Muscle of back (tissue), 11 donors: ENCODE results near the gene DAO. TPM values are rescaled to one million over a fixed set of nuclear protein-coding genes. Genes with fewer than 3 reads are reported as not detected.
"Not testable (repeated sequence)": the region's sequence is repeated elsewhere in the genome, so short reads cannot be mapped to it uniquely, and the experiment has no call there.

ENCODE experiments used
- DNase-seq, 3 donors: peaks; one replicate each; pipeline versions ENCODE4 v3.0.0 to v3.0.0-alpha.2; 2013
- polyA plus RNA-seq, 10 donors: library from polyadenylated mRNA; unstranded; fragments of 120-200 nt; gene quantifications; one replicate each; pipeline ENCODE4 v1.2.1, GENCODE V29; 2013; ENCODE audit not compliant: insufficient read length in 10 of 10

The DAO gene
- polyA plus RNA-seq, 10 donors = 0.08 to 0.96 (median 0.16) TPM; not detected in 3

DNA sequence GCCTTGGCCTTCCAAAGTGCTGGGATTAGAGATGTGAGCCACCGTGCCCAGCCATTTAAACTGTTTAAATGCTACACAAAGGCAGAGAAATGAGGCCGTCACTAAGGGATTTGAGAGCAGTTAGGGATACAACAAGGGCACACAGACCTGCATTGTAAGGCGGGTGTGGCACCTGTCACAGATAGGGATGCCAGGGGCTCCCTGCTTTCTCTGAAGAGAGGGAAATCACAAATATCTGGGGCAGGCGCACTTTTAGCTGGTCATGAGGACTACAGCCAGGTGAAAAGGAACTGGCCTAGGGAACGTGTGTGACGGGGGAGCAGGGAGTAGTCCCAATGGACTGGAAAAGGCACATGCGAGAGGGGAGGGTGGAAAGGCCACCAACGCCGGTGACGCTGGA, 32.2 kb upstream of the DAO start:
- DNase-seq = no peak

DNA sequence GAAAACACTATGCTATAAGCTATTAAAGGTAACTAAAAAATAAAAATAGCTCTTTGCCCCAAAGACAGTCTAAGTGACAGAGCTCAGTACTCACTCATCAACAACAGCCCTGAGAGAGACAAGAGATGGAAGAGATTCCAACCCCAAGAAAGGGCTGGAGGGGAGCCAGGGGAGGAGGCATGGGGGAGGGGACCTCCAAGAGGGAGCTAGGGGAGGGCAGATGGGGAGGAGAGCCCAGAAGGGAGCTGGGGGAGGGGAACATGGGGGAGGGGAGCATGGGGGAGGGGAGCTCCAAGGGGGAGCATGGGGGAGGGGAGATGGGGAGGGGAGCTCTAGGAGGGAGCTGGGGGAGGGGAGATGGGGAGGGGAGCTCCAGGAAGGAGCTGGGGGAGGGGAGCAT, 30.2 kb upstream of the DAO start:
- DNase-seq = peak in 1 of 3 donors; percentile 55

DNA sequence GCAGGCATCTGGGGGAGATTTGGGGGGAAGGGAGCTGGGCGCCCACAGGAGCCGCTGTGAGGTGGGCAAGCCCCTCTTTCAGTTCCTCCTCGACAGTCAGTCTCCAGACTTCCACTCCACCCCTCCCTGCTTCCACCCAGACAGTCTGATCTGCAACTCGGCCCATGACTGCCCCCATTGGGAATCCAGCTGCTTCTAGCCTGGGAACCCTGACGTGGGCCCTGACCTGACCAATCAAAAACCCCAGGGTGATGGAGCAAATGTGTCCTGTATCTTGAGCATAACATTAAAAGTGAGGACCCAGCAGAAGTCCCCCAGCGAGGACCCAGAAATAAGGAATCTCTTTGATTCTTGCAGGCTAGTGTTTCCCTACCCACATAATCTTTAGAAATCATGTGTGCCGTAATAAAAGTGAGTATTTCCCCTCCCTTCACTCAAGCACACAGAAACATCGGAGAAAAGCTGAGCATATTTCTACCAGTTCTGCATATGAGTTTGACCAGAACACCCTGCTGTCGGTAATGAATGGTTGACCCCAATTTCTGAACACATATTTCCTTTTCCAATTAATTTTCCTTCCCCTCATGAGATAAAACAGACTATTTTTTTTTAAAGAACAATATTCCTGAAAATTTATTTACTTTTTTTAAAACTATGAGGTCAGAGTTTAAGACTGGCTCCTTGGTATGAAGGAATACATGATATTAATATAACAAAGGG, 28.9 kb upstream of the DAO start:
- DNase-seq = peak in 2 of 3 donors; percentile 57 to 78

DNA sequence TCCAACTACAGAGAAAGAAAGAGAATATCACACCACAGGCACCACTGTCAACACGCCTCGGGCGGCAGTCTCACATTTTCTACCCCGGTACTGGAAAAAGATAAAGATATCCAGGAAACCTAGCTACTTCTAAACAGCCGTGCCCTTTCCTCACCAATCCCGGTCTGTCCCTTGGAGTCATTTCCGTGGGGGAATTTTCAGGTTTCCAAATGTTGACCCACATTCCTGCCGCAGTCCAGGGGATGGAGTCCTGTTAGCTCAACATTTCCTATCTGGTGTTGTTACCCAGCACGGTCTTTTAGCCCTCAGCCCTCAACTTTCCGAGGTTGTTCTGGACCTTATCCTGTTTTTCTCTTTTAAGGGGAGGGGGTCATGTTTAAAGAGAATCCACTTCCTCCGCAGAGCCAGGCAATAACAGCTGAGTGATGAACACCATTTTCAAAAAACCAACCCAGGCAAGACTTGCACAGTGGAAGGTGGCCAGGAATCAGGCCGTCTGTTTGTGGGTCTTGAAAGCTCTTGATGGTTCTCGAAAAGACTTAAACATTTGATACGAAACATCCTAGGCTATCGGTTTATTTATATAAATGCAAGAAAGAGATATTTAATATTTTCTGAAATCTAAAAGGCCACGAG, 27.1 kb upstream of the DAO start:
- no peak for DNase-seq

DNA sequence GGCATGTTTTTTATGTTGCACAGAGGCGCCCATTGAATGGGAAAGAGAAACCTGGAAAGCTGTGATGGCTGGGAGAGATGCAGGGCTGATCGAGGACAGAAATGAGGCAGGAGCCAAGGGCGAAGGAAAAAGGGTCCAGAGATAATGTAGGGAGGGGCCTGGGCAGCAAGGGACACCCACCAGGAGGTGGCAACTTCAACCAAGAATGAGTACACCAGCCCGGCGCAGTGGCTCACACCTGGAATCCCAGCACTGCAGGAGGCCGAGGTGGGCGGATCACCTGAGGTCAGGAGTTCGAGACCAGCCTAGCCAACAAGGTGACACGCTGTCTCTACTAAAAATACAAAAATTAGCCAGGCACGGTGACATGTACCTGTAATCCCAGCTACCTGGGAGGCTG, 26.5 kb upstream of the DAO start:
- no peak for DNase-seq

DNA sequence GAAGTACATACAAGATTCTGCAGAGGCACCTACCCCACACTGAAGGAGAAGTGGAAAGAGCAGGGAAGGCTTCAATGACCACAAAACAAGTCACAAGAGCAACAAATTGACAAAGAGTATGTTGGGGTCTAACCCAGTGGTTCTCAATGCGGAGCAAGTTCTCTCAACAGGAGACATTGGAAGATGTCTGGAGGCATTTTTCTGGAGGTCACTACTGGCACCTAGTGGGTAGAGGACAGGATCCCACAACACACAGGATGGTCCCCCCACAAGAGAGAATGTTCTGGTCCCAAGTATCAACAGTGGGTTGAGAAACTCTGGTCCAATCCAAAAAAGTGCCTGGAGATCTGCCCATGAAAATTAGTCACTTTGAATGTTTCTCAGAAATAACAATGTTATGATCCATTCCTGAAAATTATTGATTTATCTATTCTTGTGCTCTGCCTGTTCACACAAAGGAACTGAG, 25.9 kb upstream of the DAO start:
- DNase-seq = peak in 1 of 3 donors; percentile 81

DNA sequence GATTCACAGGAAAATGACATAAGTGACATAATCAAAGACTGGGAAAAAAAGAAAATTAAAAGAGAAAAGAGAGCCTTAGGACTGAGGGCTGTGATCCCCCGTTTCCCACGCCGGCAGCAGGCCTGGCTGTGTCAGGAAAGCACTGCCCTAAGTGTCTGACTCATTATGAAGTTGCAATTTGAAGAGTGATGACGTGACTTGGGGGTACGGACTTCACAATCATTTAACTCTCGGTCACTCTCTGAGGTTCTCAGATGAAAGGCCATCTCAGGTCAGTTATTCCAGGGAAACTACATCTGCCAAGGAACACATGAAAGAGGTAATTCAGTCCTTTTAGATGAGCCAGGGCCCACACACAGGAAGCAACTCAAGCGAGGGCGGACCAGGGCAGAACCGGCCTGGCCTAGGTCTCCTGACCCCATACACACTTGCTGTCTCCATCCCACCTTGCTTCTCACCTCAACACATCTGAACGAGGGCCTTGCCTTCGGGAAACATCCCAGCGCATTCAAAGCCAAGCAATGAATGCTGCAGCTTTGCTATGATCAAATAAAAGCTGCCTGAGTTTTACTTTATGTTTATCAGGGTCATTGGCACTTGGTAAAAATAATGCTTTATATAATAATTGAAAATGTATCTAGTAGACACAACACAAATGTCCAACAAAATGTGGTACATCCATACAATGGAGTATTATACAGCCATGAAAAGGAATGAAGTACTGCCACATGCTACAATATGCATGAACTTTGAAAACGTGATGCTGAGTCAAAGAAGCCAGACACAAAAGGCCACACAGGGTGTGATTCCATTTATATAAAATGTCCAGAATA, 25.2 kb upstream of the DAO start:
- peak in 1 of 3 donors; percentile 88 for DNase-seq

DNA sequence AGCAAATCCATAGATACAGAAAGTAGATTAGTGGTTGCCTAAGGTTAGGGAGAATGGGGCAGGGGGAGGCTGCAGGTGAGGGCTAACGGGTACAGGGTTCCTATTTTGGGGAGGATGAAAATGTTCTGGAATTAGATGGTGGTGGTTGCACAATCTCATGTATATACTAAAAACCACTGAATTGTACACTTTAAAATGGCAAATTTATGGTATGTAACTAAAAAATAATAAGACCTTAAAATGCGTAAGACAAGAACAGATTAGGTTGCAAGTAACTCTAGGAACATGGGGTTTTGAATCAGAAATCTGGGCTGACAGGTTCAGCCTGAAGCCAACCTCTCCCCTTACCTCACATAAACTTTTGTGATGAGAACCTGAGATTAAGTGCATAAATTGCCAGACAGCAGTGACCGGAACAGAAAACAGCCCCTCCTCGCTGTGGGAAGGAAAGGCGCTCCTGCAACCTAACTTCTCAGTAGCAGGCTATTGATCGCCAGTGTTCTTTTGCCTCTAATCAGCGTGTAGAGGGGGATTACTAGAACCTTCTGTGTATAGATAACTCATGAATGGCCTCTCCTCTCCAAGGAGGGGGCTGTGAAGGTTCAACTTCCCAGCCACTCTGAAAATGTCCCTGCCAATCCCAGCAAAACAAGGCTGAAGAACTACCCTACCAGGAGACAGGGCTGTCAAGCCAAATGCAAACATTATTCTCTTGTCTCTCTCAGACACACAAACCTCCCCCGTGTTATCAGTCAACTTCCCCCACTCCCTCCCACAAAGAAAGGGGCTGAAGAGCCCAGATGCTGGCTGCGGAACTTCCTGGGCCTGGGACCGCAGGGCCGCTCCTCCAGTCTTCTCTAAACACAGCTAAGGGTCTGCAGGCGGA, 24.4 kb upstream of the DAO start:
- no peak for DNase-seq

DNA sequence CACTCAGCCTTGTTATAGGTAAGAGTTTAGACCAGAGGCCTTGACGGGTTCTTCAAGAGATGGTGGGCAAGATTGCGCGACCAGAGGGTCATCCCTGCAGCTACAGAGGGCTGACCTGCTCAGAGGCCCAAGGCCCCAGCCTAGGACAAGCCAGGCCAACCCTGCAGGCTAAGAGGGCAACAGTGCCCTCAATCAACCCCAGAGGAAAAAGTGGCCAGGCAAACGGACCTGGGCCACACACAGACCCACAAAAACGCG, 23.8 kb upstream of the DAO start:
- no peak for DNase-seq

DNA sequence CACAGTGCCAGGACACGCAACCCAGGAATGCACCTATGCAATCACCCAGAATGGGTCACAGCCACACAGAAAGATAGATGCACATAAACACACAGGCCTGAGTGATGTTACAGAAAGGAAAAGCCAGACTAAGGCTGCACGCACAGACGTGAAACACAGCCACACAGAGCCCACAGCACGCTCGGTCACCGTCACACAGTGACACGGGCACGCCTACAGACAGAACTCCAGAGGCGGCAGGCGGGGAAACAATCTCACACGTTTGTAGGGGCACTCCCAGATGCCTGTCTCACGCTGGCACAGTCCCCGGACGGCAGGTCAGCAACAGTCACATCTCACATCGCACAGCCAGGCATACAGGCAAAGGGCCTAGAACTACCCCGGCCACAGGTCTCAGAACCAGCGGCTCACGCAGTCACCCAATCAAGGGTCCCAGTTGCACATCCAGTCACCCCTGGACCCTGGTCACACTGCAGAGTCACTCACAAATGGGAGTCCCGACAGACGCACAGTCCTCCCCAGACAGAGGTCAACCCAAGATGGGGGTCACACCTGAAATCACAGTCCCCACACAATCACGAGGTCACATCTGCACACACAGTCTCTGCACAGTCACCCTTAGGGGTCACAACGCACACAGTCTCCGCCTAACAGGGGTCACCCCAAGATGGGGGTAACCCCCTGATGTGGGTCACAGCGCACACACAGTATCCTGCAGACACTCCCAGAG, 23.3 kb upstream of the DAO start:
- DNase-seq = peak in 1 of 3 donors; percentile 71

DNA sequence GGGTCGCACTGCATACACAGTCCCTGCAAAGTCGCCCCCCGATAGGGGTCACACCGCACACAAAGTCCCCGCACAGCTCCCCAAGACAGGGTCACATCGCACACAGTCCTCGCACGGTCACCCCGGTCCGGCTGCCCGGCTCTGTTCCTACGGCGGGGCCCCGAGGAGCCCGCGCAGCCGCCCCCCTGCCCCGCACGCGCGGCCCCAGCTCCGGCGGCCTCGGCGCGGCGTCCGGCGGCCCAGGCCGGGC, 22.8 kb upstream of the DAO start:
- no peak for DNase-seq

DNA sequence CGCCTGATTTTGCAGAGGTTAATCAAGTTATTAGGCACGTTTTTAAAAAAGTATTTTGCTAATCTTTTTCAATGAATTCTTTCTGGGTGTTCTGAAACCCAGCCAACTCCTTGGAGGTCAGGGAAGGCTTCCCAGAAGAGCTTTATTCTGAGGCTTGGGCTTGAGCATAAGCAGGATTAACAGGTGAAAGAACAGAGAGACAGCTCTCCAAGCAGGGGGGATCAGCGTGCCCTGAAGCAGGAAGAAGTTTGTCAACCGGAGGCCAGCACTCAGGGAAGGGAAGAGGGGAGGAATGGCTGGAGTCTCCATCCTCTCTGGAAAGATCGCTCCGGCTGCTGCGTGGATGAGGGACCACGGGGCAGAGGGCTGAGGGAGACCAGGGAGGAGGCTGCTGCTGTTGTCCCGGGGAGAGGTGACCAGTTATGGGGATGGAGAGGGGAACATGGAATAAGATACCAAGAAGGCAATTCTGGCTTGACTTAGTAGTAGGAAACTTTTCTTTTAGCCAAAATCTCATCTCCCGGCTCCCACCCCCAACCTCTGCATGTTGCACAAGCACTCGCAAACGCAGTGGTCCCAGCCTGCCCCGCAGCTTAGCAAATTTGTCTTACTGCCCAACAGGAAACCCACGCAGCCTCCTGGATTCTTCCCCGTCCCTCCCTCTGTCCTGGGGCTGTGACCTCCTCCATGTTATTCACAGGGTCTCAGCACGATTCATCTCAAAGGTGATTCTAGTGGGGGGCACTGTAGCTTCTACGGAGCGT, 21.4 kb upstream of the DAO start:
- peak in 1 of 3 donors; percentile 74 for DNase-seq

DNA sequence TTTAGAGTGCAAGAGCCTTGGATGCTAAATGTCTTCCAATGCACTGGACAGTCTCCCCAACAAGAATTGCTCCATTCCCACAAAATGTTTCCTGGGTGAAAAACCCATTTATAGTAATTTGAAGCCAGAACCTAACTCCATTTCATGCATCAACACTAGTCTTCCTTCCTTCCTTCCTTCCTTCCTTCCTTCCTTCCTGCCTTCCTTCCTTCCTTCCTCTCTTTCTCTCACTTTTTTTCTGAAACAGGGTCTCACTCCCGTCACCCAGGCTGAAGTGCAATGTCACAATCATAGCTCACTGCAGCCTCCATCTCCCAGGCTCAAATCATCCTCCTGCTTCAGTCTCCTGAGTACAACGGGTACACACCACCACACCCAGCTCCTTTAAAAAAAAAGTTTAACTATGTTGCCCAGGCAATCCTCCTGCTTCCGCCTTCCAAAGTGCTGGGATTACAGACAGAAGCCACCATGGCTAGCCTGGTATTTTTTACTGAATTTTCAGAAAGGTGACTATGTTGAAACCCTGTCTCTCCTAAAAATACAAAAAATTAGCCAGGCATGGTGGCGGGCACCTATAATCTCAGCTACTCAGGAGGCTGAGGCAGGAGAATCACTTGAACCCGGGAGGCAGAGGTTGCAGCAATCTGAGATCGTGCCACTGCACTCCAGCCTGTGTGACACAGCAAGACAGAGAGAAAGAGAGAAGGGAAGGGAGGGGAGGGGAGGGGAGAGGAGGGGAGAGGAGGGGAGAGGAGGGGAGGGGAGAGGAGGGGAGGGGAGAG, 20.6 kb upstream of the DAO start:
- not testable (repeated sequence) for DNase-seq

DNA sequence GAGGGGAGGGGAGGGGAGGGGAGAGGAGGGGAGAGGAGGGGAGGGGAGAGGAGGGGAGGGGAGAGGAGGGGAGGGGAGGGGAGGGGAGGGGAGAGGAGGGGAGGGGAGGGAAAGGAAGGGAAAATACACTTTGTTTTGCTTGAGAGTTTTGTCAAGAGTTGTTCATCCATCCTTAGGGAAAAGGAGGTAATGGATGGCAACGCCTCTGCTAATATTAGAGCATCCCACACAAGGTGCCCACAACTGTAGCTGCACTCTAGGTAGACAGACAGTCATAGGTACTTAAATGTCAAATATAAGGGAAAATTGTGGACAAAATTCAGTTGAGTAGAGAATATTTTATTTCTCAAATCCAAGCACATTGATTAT, 20.0 kb upstream of the DAO start:
- no peak for DNase-seq

DNA sequence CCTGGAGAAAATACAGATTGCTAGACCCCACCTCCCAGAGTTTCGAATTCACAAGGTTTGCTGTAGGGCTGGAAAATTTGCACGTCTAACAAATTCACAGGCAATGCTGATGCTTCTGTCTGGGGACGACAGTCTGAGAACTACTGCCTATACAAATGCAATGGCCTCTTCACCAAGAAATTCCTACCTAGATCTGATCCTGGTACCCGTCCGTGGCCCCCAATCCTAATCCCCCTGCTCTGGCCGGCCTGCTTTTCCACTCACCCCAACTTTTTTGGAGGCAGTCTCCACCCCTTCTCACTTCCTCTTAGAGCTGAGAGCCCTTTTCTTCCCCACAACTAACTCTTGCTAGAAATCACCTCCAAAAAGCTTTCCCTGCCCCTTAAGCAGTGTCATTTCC, 19.4 kb upstream of the DAO start:
- DNase-seq = no peak

DNA sequence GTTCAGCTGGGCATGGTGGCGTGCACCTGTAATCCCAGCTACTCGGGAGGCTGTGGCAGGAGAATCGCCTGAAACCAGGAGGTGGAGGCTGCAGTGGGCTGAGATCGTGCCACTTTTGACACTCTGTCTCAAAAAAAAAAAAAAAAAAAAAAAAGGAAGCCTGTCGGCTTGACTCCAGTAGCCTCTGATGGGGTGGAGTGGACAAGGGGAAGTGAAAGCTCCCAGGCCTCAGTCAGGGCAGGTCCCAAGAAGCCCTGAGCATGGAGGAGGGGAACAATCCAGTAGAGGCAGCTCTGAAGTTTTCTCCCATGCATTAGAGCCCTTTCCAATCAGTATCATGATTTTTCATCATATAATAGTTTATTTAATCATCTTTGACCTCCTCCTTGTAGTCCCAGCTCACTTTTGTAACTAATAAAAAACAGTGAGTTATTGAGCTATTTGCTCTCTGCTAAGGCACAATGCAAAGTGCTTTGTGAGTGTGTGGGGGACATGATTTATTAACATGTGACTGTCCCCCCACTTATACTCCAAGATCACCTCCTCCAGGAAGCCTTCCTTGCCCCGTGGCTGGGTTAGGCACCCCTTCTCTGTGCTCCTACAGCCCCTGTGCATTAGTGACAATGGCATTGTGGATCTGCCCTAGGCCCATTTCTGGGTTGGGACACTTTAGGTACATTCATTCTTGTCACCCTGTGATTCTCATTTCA, 17.9 kb upstream of the DAO start:
- no peak for DNase-seq

DNA sequence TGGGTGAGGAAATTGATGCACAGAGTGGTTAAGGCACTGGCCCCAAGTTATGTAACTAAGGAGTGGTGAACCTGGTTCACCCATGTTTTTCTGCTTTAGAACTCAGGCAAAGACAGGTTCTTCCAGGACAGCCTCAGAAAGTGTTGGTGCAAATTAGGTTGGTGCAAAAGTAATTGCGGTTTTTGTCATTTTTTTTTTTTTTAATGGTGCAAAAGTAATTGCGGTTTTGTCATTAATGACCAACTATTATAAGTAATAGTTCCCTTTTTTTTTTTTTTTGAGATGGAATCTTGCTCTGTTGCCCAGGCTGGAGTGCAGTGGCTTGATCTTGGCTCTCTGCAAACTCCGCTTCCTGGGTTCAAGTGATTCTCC, 17.3 kb upstream of the DAO start:
- DNase-seq = no peak

DNA sequence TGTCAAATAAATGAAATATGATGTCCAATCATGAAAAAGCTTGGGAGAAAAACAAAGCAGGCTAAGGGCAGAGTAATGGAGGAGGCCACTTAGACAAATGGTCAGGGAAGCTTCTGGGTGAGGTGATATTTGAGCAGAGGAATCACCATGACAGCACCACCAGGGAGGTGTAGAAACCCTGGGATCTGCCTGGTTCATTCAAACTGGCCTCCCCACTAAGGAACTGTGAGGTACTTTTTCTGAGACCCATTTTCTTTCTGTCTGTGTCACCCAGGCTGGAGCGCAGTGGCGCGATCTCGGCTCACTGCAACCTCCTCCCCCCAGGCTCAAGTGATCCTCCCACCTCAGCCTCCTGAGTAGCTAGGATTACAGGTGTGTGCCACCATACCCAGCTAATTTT, 14.7 kb upstream of the DAO start:
- DNase-seq = no peak

DNA sequence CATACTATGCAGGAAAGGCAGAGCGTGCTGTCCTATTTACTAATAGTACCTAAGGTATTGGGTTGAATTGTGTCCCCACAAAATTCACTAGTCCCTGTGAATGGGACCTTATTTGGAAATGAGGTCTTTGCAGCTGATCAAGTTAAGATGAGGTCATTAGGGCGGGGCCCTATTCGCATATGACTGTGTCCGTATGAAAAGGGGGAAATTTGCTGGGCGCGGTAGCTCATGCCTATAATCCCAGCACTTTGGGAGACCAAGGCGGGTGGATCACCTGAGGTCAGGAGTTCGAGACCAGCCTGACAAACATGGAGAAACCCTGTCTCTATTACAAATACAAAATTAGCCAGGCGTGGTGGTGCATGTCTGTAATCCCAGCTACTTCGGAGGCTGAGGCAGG, 13.8 kb upstream of the DAO start:
- not testable (repeated sequence) for DNase-seq
